COLO668 (cell line): ENCODE data around the gene CAMK4.
"Not testable (repeated sequence)": the region's sequence is repeated elsewhere in the genome, so short reads cannot be mapped to it uniquely, and the experiment has no call there.

Experiments used
- DNase-seq: peaks from one replicate; lab custom pipeline; 2025; ENCODE audit not compliant: unreplicated experiment; lab: John Stamatoyannopoulos, UW

Gene CAMK4

DNA sequence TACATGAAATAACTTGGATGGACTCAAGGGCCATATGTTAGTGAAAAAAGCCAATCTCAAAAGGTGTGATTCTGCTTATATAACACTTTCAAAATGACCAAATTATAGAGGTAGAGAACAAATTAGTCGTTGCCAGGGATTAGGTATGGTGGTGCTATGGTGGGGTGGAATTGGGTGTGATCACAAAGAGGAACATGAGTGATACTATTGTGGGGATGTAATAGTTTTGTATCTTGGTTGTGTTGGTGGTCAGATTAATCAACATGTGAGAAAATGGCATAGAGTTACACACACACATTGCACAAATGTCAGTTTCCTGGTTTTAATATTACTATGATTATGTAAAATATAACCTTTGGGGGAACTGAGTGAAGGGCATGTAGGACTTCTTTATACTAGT lies 31.9 kb downstream of the CAMK4 start:
- no peak for DNase-seq

DNA sequence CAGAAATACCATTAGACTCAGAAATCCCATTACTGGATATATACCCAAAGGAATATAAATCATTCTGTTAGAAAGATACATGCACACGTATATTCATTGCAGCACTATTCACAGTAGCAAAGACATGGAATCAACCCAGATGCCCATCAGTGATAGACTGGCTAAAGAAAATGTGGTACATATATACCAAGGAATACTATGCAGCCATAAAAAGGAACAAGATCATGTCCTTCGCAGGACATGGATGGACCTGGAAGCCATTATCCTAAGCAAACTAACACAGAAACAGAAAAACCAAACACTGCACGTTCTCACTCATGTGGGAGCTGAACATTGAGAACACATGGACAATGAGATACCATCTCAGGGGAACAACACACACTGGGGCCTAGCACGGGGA lies 33.4 kb downstream of the CAMK4 start:
- not testable (repeated sequence) for DNase-seq

DNA sequence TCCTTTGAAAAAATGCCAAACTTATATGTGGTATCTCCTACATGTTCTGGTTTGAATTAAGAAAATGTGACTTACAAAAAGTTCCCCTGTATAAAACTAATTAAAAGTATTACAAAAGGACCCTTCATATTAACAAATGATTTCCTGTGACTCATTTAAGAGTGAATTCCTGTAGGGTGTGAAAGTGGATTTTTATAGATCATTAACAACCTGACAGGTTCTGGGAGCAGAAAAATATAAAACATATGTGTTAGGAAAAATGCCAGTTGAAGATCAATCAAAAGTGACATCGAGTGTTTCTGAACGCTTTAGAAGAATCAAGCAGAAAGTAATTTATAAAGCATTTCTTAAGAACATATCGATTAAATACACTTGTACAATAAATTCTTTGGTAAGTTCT lies 35.5 kb downstream of the CAMK4 start:
- DNase-seq: no peak

DNA sequence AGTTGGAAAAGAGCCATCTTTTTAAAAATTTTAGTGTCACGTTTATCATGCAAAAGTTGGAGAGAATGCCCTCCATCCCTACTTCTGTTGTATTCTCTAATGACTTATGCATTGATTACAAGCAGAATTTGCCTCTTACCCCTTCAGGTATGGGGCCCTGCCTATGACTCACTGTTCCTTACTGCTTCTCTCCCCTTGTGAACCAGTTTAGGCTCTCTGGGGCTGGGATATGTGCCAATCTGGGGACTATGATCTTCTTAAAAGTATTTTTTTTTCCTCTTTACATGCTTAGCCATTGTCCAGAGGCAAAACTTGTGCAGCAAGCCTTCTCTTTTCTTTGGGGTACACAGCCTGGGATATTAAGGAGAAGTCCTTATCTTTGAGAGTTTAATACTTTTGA lies 37.4 kb downstream of the CAMK4 start:
- DNase-seq: no peak

DNA sequence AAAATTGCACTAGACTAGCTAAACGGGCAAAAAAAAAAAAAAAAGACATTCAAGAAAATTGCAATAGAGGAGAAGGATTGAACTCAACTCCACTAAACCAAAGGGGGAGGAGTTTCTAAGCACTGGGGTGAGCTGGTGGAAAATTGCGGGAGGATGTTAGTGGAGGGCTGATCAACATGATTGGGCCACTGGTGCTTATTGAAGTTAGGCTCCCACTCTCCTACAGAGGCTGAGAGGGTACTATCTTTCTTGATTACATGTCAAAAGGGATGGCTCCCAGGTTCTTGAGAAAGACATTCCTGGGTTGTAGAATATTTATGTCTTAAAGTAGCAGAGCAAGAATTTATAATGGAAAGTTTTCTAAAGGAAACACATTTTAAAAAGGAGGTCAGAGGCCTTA lies 38.0 kb downstream of the CAMK4 start:
- DNase-seq: no peak

DNA sequence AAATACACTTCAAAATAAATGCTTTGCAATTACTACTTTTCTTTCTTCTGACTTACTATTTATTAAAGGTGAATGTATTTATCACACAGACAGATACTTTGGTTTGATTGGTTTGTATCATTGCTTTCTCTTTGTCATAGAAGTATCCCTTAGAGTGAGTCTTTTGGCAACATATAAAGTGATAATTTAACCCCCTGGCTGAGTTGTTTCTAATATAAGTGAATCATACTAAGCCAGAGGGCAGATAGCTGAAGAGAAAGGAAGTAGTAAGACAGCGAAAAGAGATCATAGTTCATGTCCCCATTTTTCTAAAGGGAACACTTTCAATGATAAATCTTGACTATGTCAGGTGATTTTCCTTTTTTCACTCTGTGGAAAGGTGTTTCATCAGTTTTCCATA lies 38.6 kb downstream of the CAMK4 start:
- no peak for DNase-seq

DNA sequence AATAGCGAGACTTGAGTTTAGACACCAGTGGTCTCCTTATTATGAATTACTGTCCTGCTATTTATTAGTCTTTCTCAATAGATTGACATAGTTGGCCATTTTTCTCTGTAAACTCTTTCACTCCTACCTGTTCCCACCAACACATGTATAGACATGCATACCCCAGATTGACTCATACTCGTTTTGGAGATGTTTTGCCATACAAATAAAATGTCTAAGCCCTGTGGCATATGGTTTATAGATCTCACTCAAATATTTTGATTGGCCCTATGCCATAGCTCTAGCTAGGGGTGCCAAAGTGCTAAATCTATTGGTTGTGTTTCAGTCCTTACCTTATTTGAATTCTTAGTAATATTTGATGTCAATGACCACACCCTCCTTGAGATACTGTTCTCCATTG lies 42.3 kb downstream of the CAMK4 start:
- DNase-seq: no peak

DNA sequence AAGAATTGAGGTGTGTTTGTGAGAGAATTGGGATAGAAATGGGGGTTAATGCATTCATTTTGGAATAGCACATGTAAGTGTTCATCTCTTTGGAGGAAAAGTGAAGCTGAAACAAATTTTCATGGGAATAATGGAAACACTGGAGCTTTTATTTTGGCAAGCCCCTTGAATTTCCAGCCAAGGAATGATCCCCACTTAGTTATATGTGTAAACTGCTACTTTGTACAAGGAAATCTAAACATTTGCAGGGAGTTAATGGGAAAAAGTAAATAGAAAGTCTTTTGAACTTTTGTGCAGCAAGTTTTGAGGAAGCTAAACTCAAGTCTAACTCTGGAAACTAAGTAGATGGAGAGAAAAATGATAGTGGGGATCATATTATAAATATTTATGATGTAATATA lies 44.1 kb downstream of the CAMK4 start:
- DNase-seq: no peak

DNA sequence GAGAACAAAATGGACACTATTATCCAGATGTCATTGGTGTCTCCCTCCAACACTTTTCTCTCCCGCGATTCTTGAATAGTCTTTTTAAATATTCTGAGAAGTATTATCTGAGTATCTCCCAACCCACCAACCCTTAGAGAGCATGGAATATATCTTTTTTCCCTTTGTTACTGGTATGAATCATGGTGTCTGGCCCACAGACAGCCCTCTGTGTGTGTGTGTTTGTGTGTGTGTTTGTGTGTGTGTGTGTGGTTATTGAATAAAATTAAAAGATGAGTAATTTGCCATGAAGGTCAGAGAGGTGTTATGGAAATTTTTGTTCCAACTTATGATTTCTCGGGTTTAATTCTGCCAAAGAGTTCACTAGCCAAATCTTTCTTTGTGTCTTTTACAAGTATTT lies 47.7 kb downstream of the CAMK4 start:
- DNase-seq: no peak

DNA sequence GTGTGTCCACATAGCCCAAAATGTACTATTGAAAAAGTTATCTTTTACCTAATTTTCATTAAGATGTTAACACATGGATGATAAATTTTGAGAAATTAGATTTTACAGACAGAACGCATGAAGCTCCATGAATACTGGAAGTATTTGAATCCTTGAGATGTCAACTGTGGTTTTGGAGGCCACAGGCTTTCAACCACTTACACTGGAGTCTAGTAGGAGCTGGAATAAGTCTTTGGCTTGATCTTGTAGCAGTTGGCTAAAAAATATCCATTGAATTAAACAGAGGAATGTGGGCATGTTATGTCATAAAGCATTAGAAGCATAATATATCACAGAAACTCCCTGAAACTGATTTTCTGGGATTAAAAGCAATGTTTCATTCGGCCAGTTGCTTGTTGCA lies 52.9 kb downstream of the CAMK4 start:
- DNase-seq: no peak

DNA sequence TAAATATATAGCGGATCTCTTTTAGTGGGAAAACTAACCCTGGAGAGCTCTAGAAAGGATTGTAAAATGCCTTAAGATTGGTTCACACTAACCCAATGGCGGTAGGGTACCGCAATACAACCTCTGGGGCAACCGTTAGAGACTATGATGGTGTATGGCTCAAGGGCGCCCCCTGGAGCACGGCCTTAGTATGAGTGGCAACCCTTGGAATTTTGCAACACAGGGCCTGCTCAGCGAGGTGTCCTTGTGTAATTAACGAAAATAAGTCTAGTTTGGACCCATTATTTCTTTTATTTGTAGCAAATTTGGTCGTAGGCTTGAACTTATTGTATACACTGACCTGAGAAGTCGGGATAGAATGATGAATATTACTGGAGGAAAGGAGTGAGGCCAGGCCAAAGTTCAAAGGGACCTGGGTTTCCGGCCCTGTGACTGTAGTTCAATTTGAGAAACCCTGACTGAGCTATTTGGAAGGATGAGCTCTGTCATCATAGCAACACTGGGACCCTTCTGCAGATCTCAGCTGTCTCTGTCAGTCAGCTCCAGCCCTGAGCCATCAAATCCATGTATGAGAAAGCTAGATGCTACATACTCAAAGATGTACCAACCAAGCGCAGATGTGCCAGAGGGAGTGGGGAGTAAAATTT lies 54.8 kb downstream of the CAMK4 start:
- DNase-seq: peak; percentile 17

DNA sequence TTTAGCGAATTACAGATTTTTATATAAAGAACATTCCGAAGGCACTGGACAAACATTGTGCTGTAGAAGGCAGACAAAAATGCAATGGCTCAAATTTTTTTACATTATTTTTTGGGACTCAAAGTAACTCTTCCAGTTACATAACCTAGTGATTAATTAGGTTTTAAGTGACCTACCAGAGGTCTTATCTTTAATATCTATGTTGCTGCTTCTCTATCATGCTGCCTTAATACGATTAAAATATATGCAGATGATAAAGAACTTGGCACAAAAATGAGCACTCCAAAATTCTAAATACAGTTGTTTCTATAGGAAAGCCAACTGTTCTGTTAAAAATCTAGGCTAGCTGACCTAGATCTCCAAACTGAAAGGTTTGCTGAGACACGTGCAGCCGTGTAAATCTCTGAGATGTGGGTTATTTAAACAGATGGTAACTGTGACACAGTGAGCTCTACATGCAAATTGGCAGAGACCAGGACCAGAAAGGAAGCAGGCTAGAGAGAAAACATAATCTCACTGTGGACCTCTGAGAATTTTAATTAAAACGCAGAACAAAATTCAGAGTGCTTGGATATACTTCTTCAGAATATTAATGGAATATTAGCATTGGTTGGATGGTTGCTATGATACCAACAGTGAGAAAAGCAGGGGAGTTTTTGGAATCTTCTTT lies 56.2 kb downstream of the CAMK4 start:
- no peak for DNase-seq

DNA sequence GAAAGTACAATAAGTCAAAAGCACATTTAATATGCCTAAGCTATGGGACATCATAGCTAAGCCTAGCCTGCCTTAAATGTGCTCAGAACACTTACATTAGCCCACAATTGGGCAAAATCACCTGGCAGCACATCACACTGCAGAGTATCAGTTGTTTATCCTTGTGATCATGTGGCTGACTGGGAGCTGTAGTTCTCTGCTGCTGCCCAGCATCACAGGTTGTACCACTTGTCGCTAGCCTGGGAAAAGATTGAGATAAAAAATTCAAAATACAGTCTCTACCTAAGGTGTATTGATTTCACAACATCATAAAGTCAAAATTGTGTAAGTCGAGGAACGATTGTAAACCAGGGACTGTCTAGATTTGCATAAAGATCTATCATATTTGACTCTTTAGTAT lies 58.6 kb downstream of the CAMK4 start:
- no peak for DNase-seq

DNA sequence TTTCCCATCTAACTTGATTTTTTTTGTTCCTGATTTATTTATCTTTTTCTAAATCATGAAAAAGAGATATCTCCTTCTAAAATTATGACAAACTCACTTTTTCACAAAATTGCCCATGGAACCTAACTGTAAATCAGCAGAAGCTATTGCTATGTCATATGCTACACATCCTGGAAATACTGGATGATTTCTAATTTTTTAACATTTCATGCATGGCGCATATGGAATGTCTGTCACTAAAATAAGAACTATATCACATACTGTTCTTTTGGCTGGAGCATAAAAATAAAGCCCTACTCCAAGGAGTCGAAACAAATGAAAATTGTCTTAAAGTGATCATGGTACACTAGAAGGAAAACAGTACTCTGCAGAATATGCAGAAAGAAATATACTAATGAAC lies 60.6 kb downstream of the CAMK4 start:
- no peak for DNase-seq

DNA sequence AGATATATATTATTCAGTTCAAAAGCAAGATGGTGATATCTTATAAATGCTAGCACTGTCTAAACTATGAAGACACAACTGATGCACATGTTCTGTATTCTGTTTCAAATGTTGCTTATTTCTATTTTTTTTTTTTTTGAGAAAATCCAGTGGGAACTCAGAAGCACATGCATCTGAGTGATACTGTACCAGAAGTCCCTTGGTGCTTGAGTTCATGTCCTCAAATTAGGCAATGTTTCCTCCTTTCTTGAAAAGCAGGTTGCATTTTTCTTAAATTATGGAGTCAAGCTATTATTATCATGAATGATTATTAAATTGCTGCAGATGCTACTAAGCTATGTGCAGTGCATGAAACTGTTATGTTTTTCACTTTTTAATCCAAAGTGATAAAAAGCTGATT lies 70.4 kb downstream of the CAMK4 start:
- no peak for DNase-seq

DNA sequence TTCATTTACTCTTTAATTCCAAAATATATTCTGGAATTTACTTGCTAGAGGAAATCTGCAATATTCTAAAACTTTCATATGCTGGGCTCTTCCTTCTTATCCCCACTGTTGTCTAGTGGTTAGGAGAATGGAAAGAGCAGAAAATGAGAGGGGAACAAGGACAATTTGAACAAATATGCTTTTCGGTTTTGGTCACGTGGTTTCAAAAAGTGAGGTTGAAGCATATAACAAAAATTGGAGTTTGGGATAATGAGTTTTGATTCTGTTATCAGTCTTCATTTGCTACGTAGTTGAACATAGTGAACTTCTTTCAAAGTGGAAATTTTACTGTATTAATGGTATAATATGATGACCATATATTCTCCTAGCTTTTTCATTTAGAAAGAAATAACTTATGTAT lies 71.5 kb downstream of the CAMK4 start:
- no peak for DNase-seq

DNA sequence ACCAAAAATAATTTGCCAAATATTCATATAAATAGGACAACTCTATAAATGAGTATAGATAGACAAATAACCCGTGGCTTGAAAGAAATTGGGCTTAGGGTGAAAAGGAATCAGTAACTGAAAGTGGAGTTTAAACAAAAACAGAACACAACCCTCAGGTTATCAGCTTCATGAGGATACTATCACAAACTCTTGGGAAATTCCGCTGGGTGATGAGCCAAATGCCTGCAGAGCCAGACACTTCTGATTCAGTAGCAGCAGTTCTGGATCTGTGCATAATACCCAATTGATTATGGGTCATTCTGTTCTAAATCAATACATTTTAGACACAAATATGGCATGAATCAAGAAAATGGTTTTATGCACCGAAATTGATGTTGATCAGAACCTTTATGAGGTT lies 72.4 kb downstream of the CAMK4 start:
- no peak for DNase-seq

DNA sequence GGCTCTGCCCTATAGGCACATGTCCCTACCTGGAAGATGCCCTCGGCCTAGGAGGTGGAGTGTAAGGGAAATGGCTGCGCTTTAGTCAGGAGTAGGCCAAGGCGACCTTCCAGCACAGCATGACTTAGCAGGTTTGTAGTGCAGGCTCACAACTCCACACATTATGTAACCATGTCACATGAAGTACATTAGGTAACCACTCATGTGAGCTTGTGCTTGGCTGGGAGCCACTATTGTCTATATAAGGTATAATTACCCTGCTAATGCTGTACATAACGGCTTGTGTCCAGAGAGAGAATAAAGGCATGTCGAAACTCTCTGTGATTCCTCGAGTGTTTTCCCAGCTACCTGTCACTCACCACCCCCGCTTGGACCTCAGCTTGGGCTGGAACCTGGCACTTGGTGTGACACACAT lies 74.9 kb downstream of the CAMK4 start:
- no peak for DNase-seq

DNA sequence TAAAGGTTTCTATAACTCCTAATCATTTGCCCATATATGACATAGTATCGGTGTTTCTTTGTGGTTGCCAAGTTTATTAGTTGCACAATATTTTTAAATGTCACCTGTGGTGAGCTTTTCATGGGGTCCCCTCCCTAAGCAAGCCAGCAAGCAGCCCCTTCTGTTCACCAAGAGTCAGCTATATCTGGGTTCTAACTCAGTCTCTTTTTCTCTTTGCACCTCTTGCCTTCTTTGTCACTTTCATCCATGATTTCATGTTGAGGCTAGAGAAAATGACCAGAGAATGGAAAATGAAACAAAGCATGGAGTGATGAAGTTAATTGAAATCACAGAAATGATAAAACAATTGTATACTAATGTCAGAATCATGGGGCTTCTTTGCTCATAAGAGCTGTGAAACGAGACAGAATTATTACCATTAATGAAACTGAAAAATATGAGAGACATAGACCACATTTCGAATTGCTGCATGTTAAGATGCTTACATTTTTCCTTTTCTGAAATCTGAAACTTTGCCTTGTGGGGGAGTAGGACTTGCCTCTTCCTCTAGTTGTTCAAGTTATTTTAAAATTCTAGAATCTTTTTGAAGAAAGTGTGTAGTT lies 75.7 kb downstream of the CAMK4 start:
- no peak for DNase-seq

DNA sequence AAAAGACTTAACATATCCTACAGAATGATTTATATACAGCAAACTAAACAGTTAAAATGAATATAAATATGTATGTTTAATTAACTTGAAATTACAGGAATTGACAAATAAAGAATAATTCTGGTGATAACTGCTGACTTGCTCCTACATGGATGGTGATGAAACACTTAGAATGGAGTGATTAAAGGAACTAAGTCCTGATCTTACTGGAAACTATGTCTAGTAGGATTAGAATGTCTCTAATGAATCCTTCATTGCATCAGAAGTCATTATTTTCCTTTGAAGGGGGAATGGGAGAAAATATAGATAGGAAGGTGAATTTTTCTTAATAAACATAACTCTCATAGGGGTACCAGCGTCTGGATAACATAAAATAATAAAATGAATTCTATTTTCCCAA lies 77.1 kb downstream of the CAMK4 start:
- DNase-seq: no peak

DNA sequence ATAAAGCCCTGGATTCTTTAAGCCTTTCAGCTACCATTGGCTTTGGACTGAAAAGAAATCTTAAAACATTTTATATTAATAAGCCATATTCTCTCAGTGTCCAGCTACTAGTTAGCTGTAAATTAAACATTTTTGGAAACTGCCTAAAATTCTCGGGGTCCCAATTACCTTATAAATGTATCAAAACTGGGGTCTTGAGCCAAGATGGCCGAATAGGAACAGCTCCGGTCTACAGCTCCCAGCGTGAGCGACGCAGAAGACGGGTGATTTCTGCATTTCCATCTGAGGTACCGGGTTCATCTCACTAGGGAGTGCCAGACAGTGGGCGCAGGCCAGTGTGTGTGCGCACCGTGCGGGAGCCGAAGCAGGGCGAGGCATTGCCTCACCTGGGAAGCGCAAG lies 77.9 kb downstream of the CAMK4 start:
- not testable (repeated sequence) for DNase-seq

DNA sequence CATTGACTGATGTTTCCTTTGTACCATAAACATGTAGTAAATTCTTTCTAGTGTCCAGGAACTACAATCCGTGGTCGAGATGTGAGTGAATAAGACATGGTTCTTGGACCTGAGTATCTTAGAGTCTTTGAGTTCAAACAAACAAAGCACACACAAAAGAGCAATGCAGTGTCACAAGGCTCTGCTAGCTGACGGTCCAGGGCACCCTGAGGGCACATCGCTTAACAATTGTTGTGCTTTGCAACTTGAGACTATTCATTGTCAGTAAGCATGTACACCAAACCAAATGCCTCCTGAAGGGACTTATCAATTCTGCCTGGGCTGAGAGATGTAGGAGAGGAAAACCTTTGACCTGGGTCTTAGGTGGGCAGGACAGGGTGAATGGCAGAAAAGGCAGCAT lies 84.8 kb downstream of the CAMK4 start:
- no peak for DNase-seq

DNA sequence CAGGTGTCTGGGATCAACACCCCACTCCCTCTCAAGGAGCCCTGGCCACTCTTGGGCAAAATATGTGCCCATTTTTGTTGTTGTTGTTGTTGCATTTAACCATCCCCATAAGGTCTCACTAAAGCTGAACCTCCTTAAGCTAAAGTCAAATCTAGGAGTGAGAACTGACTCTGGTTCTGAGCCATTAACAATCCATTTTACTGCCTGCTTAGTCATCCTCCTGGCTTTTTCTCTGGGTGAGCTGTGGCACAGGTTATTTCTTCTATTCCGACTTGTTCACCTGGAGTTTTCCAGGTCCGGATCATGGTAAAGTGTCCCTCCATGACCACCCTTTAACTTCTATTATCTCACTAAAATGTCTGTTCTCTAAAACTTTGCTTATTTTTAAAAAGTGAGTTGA lies 85.2 kb downstream of the CAMK4 start:
- no peak for DNase-seq
